ENCODE results near the gene FXR2.
A peak's percentile ranks its signal among the peaks of the same experiment; 100 is the strongest.

Gene FXR2

DNA sequence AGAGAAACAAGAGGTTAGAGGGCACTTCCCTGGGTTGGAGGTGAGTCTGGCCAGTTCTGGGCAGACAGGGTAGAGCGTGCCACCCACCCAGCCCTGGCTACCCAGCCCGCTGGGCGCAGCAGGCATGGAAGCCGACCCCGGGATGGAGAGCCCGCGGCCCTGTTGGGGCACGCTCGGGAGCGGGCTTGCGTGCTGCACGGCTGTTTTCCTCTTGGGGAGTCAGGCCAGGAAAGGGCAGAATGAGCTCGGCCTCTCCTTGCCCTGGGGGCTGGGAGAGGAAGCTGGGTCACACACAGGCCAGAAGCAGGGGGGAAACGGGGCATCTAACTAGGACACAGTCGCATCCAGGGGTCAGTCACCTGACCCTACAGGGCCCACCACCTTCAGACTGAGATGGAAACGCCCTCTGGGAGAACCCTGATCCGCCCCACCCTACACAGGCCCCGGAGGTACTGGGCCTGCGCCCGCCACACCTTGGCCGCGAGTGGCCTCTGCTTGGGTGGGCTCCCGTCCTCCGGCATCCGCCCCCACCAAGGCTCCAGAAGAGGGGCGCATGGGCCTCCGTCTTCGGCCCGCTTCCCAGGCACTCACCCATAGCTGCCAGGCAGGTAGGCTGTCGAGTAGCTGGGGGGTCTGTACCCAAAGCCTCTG is 26.0 kb downstream of the FXR2 start:
- H3K9ac ChIP-seq (ENCODE audit: low read length) = no peak overlapping the region
- no peaks in the 10 kb centered on the region for H3K27me3 ChIP-seq (ENCODE audit: insufficient read depth, low read length)
- TF ChIP-seq, protein P1, sequence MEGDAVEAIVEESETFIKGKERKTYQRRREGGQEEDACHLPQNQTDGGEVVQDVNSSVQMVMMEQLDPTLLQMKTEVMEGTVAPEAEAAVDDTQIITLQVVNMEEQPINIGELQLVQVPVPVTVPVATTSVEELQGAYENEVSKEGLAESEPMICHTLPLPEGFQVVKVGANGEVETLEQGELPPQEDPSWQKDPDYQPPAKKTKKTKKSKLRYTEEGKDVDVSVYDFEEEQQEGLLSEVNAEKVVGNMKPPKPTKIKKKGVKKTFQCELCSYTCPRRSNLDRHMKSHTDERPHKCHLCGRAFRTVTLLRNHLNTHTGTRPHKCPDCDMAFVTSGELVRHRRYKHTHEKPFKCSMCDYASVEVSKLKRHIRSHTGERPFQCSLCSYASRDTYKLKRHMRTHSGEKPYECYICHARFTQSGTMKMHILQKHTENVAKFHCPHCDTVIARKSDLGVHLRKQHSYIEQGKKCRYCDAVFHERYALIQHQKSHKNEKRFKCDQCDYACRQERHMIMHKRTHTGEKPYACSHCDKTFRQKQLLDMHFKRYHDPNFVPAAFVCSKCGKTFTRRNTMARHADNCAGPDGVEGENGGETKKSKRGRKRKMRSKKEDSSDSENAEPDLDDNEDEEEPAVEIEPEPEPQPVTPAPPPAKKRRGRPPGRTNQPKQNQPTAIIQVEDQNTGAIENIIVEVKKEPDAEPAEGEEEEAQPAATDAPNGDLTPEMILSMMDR (IDR thresholded peaks at IDR 0.05; ENCODE audit: low read length) = no peak
- no peak for TF ChIP-seq EZH2 (IDR thresholded peaks at IDR 0.05; ENCODE audit: borderline replicate concordance, low read length)
- H3K9me3 ChIP-seq (ENCODE audit: low read length) = no peaks in the 10 kb centered on the region
- no peaks in the 10 kb centered on the region for H3K9me2 ChIP-seq (ENCODE audit: low read depth, low read length)
- H3K4me2 ChIP-seq (ENCODE audit: low read length) = no peak overlapping the region
- H3K79me2 ChIP-seq (ENCODE audit: insufficient read depth, low read length) = no peaks in the 10 kb centered on the region
- H3K4me3 ChIP-seq (ENCODE audit: low read depth, low read length, poor library complexity, severe bottlenecking) = no peak overlapping the region
- no peaks in the 10 kb centered on the region for H4K20me1 ChIP-seq (ENCODE audit: insufficient read depth, low read length)
- H2AFZ ChIP-seq (ENCODE audit: low read length) = no peak overlapping the region
- no peaks in the 10 kb centered on the region for H3F3A ChIP-seq (ENCODE audit: insufficient read depth, low read length)
- no peak overlapping the region for H3K27ac ChIP-seq (ENCODE audit: low read depth, low read length, poor library complexity, severe bottlenecking)
- H3K4me1 ChIP-seq (ENCODE audit: insufficient read depth, low read length, severe bottlenecking) = peaks cover 16% of the 10 kb centered on the region
- H3K36me3 ChIP-seq (ENCODE audit: insufficient read depth, low read length) = peaks cover 63% of the 10 kb centered on the region

DNA sequence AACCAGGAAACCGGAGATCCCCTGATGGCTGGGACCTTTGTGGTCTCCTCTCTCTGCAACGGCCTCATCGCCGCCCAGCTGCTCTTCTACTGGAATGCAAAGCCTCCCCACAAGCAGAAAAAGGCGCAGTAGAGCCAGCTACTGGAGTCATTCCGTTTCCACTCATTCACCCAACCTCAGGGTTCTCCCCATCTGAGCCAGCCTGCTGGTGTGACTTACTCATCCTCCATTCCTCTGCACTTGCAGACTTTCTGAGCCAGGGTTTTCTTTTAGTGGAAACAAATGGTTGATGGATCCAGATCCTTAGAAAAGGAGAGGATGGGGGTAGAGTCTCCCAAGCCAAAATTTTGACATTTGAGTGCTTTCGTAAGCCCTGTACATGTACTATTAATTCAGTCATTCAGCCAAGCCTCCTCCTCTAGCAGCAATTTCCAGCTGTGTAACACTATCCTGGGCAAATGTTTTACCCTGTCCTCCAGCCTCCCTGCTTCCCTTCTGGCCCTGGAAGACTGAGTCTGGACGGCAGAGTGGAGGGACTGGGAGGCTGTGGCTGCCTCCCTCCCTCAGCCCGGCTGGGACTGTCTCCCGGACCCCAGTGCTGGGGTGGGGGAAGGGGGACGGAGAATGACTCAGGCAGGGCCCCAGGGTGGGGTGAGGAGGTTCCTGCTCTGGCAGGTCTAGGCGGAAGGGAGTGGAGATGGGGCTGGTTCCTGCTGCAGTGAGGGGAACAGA is 27.1 kb downstream of the FXR2 start:
- Histone ChIP-seq H3K27ac (ENCODE audit: low read depth, low read length, poor library complexity, severe bottlenecking) (no peak overlapping the region), H3K4me1 (ENCODE audit: insufficient read depth, low read length, severe bottlenecking) (peaks cover 25% of the 10 kb centered on the region), H3K4me3 (ENCODE audit: low read depth, low read length, poor library complexity, severe bottlenecking) (no peak overlapping the region)

DNA sequence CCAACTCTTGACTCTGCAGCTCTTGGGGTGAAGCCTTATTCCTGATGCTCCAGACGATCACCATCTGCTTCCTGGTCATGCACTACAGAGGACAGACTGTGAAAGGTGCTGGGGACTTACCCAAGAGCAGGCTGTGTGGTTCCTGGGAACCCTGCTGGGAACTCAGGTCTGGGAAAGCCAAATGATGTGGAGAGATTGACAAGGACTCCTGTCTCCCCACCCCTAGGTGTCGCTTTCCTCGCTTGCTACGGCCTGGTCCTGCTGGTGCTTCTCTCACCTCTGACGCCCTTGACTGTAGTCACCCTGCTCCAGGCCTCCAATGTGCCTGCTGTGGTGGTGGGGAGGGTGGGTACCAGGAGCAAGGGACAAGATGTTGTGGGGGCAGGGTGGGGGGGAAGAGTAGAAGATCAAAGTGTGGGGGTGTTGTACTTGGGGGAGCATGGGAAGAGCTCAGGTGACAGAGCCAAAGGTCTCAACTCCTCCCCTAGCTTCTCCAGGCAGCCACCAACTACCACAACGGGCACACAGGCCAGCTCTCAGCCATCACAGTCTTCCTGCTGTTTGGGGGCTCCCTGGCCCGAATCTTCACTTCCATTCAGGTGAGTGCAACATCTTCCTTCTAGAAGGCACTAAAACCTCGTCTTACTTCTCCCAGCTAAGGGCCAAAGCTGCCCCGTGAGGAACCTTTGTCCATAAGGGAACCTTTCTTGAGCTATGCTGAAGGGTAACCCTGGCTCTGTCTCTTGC is 27.9 kb downstream of the FXR2 start:
- peaks cover 49% of the 10 kb centered on the region; the same call in 1 of the 2 replicates for H3K36me3 ChIP-seq (ENCODE audit: insufficient read depth, low read length)
- H3K27ac ChIP-seq (ENCODE audit: low read depth, low read length, poor library complexity, severe bottlenecking) = no peak overlapping the region
- no peaks in the 10 kb centered on the region for H3K9me3 ChIP-seq (ENCODE audit: low read length)
- no peaks in the 10 kb centered on the region for H4K20me1 ChIP-seq (ENCODE audit: insufficient read depth, low read length)
- TF ChIP-seq, protein P1 (IDR thresholded peaks at IDR 0.05; ENCODE audit: low read length) = peak; percentile 75
- no peak for TF ChIP-seq EZH2 (IDR thresholded peaks at IDR 0.05; ENCODE audit: borderline replicate concordance, low read length)
- no peaks in the 10 kb centered on the region for H3K9me2 ChIP-seq (ENCODE audit: low read depth, low read length)
- H2AFZ ChIP-seq (ENCODE audit: low read length) = no peak overlapping the region
- no peaks in the 10 kb centered on the region for H3F3A ChIP-seq (ENCODE audit: insufficient read depth, low read length)
- H3K27me3 ChIP-seq (ENCODE audit: insufficient read depth, low read length) = no peaks in the 10 kb centered on the region
- no peak overlapping the region for H3K9ac ChIP-seq (ENCODE audit: low read length)
- H3K79me2 ChIP-seq (ENCODE audit: insufficient read depth, low read length) = no peaks in the 10 kb centered on the region
- no peak overlapping the region for H3K4me2 ChIP-seq (ENCODE audit: low read length)
- no peak overlapping the region for H3K4me3 ChIP-seq (ENCODE audit: low read depth, low read length, poor library complexity, severe bottlenecking)
- H3K4me1 ChIP-seq (ENCODE audit: insufficient read depth, low read length, severe bottlenecking) = peaks cover 33% of the 10 kb centered on the region

More for the DNA sequence above, 27.1 kb downstream of the FXR2 start:
- peaks cover 55% of the 10 kb centered on the region; the same call in 1 of the 2 replicates for H3K36me3 ChIP-seq (ENCODE audit: insufficient read depth, low read length)
- H3K27me3 ChIP-seq (ENCODE audit: insufficient read depth, low read length) = no peaks in the 10 kb centered on the region
- no peak overlapping the region for H3K9ac ChIP-seq (ENCODE audit: low read length)
- H3K9me2 ChIP-seq (ENCODE audit: low read depth, low read length) = no peaks in the 10 kb centered on the region
- no peaks in the 10 kb centered on the region for H4K20me1 ChIP-seq (ENCODE audit: insufficient read depth, low read length)
- no peaks in the 10 kb centered on the region for H3K9me3 ChIP-seq (ENCODE audit: low read length)
- H3F3A ChIP-seq (ENCODE audit: insufficient read depth, low read length) = no peaks in the 10 kb centered on the region
- TF ChIP-seq EZH2 (IDR thresholded peaks at IDR 0.05; ENCODE audit: borderline replicate concordance, low read length) = no peak
- TF ChIP-seq, protein P1 (IDR thresholded peaks at IDR 0.05; ENCODE audit: low read length) = no peak
- H2AFZ ChIP-seq (ENCODE audit: low read length) = no peak overlapping the region
- no peaks in the 10 kb centered on the region for H3K79me2 ChIP-seq (ENCODE audit: insufficient read depth, low read length)
- no peak overlapping the region for H3K4me2 ChIP-seq (ENCODE audit: low read length)
